Natural killer cell (primary cell): Measurements from ENCODE around the gene YTHDF1. TPM values are rescaled to one million over a fixed set of nuclear protein-coding genes. Genes with fewer than 3 reads are reported as not detected.

Experiments used
- ATAC-seq, 3 donors: fragments of 150-1000 bp in 2 of 3; fragments of 200-7000 bp in 1 of 3; cut with Tn5 transposase; 1 replicate in 1 of 3; 2 replicates in 2 of 3; pipeline ENCODE4 v1.10.0; 2021; ENCODE audit warnings: mild to moderate bottlenecking in 2 of 3, moderate library complexity in 2 of 3
- DNase-seq, 2 donors: peaks; one replicate each; pipeline versions ENCODE4 v3.0.0 to v3.0.0-alpha.2; 2013 to 2021; ENCODE audit warnings: mixed read lengths in 1 of 2
- H3K27ac ChIP-seq: one replicate; pipeline ENCODE4 v1.5.1; 2013; ENCODE audit warnings: mild to moderate bottlenecking, low read length
- H3K27me3 ChIP-seq: one replicate; pipeline ENCODE4 v1.6.1; 2013; ENCODE audit warnings: low read length; ENCODE audit not compliant: control insufficient read depth, insufficient read depth
- H3K36me3 ChIP-seq: one replicate; pipeline ENCODE4 v1.6.1; 2013; ENCODE audit warnings: low read length; ENCODE audit not compliant: control insufficient read depth, insufficient read depth
- H3K4me1 ChIP-seq: one replicate; pipeline ENCODE4 v1.6.1; 2013; ENCODE audit warnings: low read length; ENCODE audit not compliant: control insufficient read depth, insufficient read depth
- H3K4me3 ChIP-seq: one replicate; pipeline ENCODE4 v1.5.1; 2013; ENCODE audit warnings: low read length
- H3K9me3 ChIP-seq: one replicate; pipeline ENCODE4 v1.6.1; 2013; ENCODE audit warnings: low read length; ENCODE audit not compliant: control insufficient read depth, insufficient read depth
- H3K27ac Mint-ChIP-seq, 2 donors: one replicate each; pipeline ENCODE4 v1.8.0; 2022; ENCODE audit warnings: mild to moderate bottlenecking in 2 of 2, mixed read lengths in 2 of 2, moderate library complexity in 1 of 2
- H3K27me3 Mint-ChIP-seq, 2 donors: one replicate each; pipeline ENCODE4 v1.8.0; 2022; ENCODE audit warnings: low read depth in 2 of 2, mixed read lengths in 2 of 2
- H3K36me3 Mint-ChIP-seq: one replicate; pipeline ENCODE4 v1.8.0; 2022; ENCODE audit warnings: mixed read lengths
- H3K4me1 Mint-ChIP-seq, 2 donors: one replicate each; pipeline ENCODE4 v1.8.0; 2022; ENCODE audit warnings: mixed read lengths in 2 of 2
- H3K4me3 Mint-ChIP-seq: one replicate; pipeline ENCODE4 v1.8.0; 2022; ENCODE audit warnings: mild to moderate bottlenecking, moderate library complexity, mixed read lengths
- H3K9me3 Mint-ChIP-seq, 2 donors: one replicate each; pipeline ENCODE4 v1.8.0; 2022; ENCODE audit warnings: mixed read lengths in 2 of 2
- CTCF ChIP-seq: fragments of 200-600 bp; IDR thresholded peaks from one replicate; pipeline ENCODE4 v1.8.0; 2022; ENCODE audit warnings: antibody characterized with exemption
- WGBS: methylation state at CpG from one replicate; pipeline ENCODE4 v1.1.7; 2013; ENCODE audit warnings: missing lambda C conversion rate; ENCODE audit not compliant: insufficient coverage; 5-methylcytosine and 5-hydroxymethylcytosine counted together
- intact Hi-C: fragments of 100-400 bp; cut with micrococcal nuclease; formaldehyde crosslinking; loops from one replicate; pipeline ENCODE4 v1.14.2; 2022
- total RNA-seq, 4 donors: library from RNA; stranded (reverse); fragments of 120-200 nt in 1 of 4; gene quantifications; one replicate each; pipeline versions ENCODE4 v1.2.3 to v1.2.4, GENCODE V29; 2013 to 2022

Gene YTHDF1
- total RNA-seq, 3 donors from 2014 or later (not counting 1 experiment from before 2014, with no cell fraction given): 39.1 to 43.1 (median 41.0) TPM

- no peak overlapping the region for H3K27ac Mint-ChIP-seq
- Histone ChIP-seq H3K27ac (no peak overlapping the region), H3K9me3 (no peaks in the 10 kb centered on the region), H3K27me3 (no peaks in the 10 kb centered on the region), H3K36me3 (peaks cover 19% of the 10 kb centered on the region), H3K4me1 (no peaks in the 10 kb centered on the region), H3K4me3 (no peak overlapping the region)
- ATAC-seq (no peak), DNase-seq (no peak)
- intact Hi-C loops: no loop called here
- no peak for TF ChIP-seq CTCF
- no peaks in the 10 kb centered on the region for H3K9me3 Mint-ChIP-seq
- H3K4me3 Mint-ChIP-seq: no peak overlapping the region
- H3K36me3 Mint-ChIP-seq: peaks cover 11% of the 10 kb centered on the region
- peaks cover 0 to 8% of the 10 kb centered on the region in 2 donors for H3K4me1 Mint-ChIP-seq
- WGBS: 94% methylated on average over 21 of the region's 21 CpGs
- H3K27me3 Mint-ChIP-seq: no peaks in the 10 kb centered on the region
These were observed 23.2 kb downstream of the YTHDF1 start for GRCh38 chr20:63192721-63193120.

- no peak overlapping the region for H3K4me3 Mint-ChIP-seq
- no peak overlapping the region for H3K27ac ChIP-seq
These were observed 24.5 kb downstream of the YTHDF1 start for GRCh38 chr20:63191400-63191799.

DNA sequence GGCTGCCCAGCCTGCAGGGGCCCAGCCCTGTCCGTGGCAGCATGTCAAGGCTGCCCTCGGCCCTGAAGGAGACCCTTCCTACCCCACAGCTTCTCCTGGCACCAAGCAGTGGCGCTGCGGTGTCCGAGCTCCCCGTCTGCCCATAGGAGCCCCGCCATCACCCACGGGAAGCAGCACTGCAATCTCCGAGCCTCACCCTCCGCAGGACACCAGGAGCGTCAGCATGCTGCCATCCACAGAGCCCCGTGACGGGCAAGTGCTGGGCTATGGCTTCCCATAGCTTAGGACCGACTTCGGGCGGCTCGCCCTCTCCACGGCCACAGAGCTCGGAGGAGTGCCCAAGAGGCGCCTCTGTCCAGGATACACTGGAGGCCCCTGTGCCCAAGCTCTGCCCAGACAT lies 25.1 kb downstream of the YTHDF1 start:
- Histone ChIP-seq H3K27ac (no peak overlapping the region), H3K27me3 (no peaks in the 10 kb centered on the region), H3K4me3 (no peak overlapping the region), H3K4me1 (no peaks in the 10 kb centered on the region), H3K36me3 (peaks cover 9% of the 10 kb centered on the region), H3K9me3 (no peaks in the 10 kb centered on the region)
- no peak for ATAC-seq
- intact Hi-C loops: no loop called here
- peaks cover 11% of the 10 kb centered on the region for H3K36me3 Mint-ChIP-seq
- no peaks in the 10 kb centered on the region for H3K4me1 Mint-ChIP-seq
- H3K9me3 Mint-ChIP-seq: no peaks in the 10 kb centered on the region
- no peaks in the 10 kb centered on the region for H3K27me3 Mint-ChIP-seq
- H3K4me3 Mint-ChIP-seq: no peak overlapping the region
- TF ChIP-seq CTCF: no peak
- H3K27ac Mint-ChIP-seq: no peak overlapping the region
- WGBS: 96% methylated on average over 20 of the region's 20 CpGs
- DNase-seq: no peak

More at GRCh38 chr20:63191400-63191799, 24.5 kb downstream of the YTHDF1 start:
- Mint-ChIP-seq H3K27me3 (no peaks in the 10 kb centered on the region), H3K36me3 (peaks cover 11% of the 10 kb centered on the region), H3K9me3 (no peaks in the 10 kb centered on the region), H3K27ac (no peak overlapping the region), H3K4me1 (peaks cover 0 to 3% of the 10 kb centered on the region in 2 donors)
- Histone ChIP-seq H3K4me3 (no peak overlapping the region), H3K4me1 (no peaks in the 10 kb centered on the region), H3K36me3 (peaks cover 13% of the 10 kb centered on the region), H3K27me3 (no peaks in the 10 kb centered on the region), H3K9me3 (no peaks in the 10 kb centered on the region)
- 92% methylated on average over 14 of the region's 14 CpGs for WGBS
- no peak for TF ChIP-seq CTCF
- ATAC-seq (no peak), DNase-seq (no peak)
- intact Hi-C loops: no loop called here

DNA sequence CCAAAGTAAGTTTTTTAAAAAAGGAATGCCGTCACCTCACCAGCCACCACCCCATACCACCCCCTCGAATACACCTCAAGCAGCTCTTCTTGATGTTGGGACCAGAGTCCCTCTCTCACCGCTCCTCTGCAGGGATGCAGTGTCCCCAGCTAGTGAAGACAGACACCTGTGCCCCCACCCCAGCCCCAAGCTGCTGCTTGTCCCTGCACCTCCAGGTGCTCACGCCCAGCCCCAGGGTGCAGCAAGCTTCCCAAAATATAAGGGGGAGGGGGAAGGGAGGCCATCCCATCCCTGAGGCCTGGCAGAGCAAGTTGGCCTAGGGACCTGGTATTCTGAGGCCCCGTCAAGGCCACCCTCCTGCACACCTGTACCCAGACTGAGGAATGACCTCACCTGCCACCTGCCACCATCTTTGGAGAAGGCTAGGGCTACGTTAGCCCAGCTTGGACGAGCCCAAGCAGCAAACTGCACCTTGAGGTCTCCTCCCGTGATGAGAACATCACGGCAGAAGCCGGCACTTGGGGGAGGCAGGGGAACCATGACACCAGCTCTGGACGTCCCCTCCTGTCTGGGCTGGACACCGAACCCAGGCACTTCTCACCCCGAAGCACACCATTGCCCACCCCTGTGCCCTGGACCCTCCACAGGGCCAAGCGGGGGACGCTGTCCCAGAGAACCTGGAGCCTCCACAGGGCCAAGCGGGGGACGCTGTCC lies 25.9 kb downstream of the YTHDF1 start:
- H3K27me3 ChIP-seq: no peaks in the 10 kb centered on the region
- no peak overlapping the region for H3K4me3 ChIP-seq
- DNase-seq (no peak), ATAC-seq (no peak)
- peaks cover under 1% of the 10 kb centered on the region for H3K36me3 ChIP-seq
- Mint-ChIP-seq H3K27ac (no peak overlapping the region), H3K9me3 (no peaks in the 10 kb centered on the region), H3K4me3 (no peak overlapping the region), H3K4me1 (no peaks in the 10 kb centered on the region), H3K36me3 (peaks cover 3% of the 10 kb centered on the region), H3K27me3 (no peaks in the 10 kb centered on the region)
- no peak for TF ChIP-seq CTCF
- H3K27ac ChIP-seq: no peak overlapping the region
- 88% methylated on average over 16 of the region's 17 CpGs for WGBS
- no peaks in the 10 kb centered on the region for H3K4me1 ChIP-seq
- intact Hi-C loops: no loop called here
- no peaks in the 10 kb centered on the region for H3K9me3 ChIP-seq
